GM12878 (cell line): Measurements from ENCODE around the gene POC1B. TPM values are rescaled to one million over a fixed set of nuclear protein-coding genes. Genes with fewer than 3 reads are reported as not detected.

Experiments
- ATAC-seq: fragments of 200-7000 bp; cut with Tn5 transposase; 3 replicates; pipeline ENCODE4 v1.9.1; 2020; ENCODE audit warnings: mild to moderate bottlenecking, moderate library complexity
- BruUV-seq: library from RNA; stranded (reverse); fragments of 400-500 nt; replicated peaks from 2 replicates; lab custom pipeline; 2021; lab: Mats Ljungman, UMichigan
- CTCF ChIA-PET: fragments of 300-600 bp; sonication (Branson Sonifier 250); formaldehyde crosslinking; extraction: SDS; loops from one replicate; lab custom pipeline; 2021; ENCODE audit warnings: inconsistent platforms; lab: Yijun Ruan, JAX
- POLR2A ChIA-PET: fragments of 350-600 bp; formaldehyde crosslinking; extraction: SDS; loops from one replicate; lab custom pipeline; 2021; ENCODE audit warnings: inconsistent platforms; lab: Charles Lee
- RAD21 ChIA-PET: fragments of 300-600 bp; sonication (Branson Sonifier 250); formaldehyde crosslinking; loops from one replicate; lab custom pipeline; 2023; ENCODE audit warnings: antibody characterized with exemption; ENCODE audit not compliant: unreplicated experiment; lab: Charles Lee
- SMC1A ChIA-PET: fragments of 300-600 bp; sonication (Branson Sonifier 250); formaldehyde crosslinking; loops from one replicate; lab custom pipeline; 2023; ENCODE audit not compliant: unreplicated experiment, uncharacterized antibody; lab: Charles Lee
- DNase-seq: peaks from one replicate; pipeline ENCODE4 v3.0.0-alpha.2; 2011; ENCODE audit warnings: low read depth, low spot score
- FAIRE-seq: peaks from 3 replicates; lab custom pipeline; 2011; peaks lifted over from hg19 to GRCh38; lab: Jason Lieb, UNC
- H2AFZ ChIP-seq: 2 replicates; pipeline ENCODE4 v1.6.0; 2011; ENCODE audit warnings: low read depth, low read length, control low read depth; ENCODE audit not compliant: control insufficient read depth
- H3K27ac ChIP-seq: 2 replicates; pipeline ENCODE4 v1.5.1; 2011; ENCODE audit warnings: control low read depth; ENCODE audit not compliant: control insufficient read depth, insufficient read depth
- H3K27me3 ChIP-seq, 2 experiments: replicated peaks in 1 of 2; 2 replicates each; pipeline versions ENCODE4 v1.6.0 to v1.6.1; 2011; ENCODE audit warnings: low read length in 1 of 2; ENCODE audit not compliant: control insufficient read depth in 2 of 2, insufficient read depth in 2 of 2
- H3K36me3 ChIP-seq, 2 experiments: 2 replicates each; pipeline ENCODE4 v1.5.1; 2011; ENCODE audit warnings: low read length in 1 of 2; ENCODE audit not compliant: control insufficient read depth in 2 of 2, insufficient read depth in 2 of 2
- H3K4me1 ChIP-seq: 2 replicates; pipeline ENCODE4 v1.6.1; 2011; ENCODE audit warnings: mild to moderate bottlenecking, low read length, moderate library complexity, mixed read lengths; ENCODE audit not compliant: control insufficient read depth, insufficient read depth
- H3K4me2 ChIP-seq: 2 replicates; pipeline ENCODE4 v1.6.0; 2011; ENCODE audit warnings: control low read depth; ENCODE audit not compliant: control insufficient read depth, insufficient read depth
- H3K4me3 ChIP-seq: fragments of 200-600 bp; sonication (generic); 2 replicates; pipeline ENCODE4 v1.5.1; 2016
- H3K79me2 ChIP-seq: 2 replicates; pipeline ENCODE4 v1.6.0; 2011; ENCODE audit warnings: low read length; ENCODE audit not compliant: control insufficient read depth, insufficient read depth
- H3K9ac ChIP-seq: 2 replicates; pipeline ENCODE4 v1.8.0; 2011; ENCODE audit warnings: low read length, control low read depth, mixed read lengths; ENCODE audit not compliant: control insufficient read depth, insufficient read depth
- H3K9me3 ChIP-seq: replicated peaks from 3 replicates; pipeline ENCODE4 v1.5.1; 2011; ENCODE audit warnings: mild to moderate bottlenecking, low read length; ENCODE audit not compliant: control insufficient read depth, insufficient read depth
- H4K20me1 ChIP-seq: 2 replicates; pipeline ENCODE4 v1.6.0; 2011; ENCODE audit not compliant: control insufficient read depth, insufficient read depth
- BACH1 ChIP-seq: fragments of 450-650 bp; IDR thresholded peaks from 2 replicates; pipeline ENCODE4 v1.6.1; 2017; ENCODE audit warnings: mild to moderate bottlenecking, borderline replicate concordance
- BCL11A ChIP-seq: IDR thresholded peaks from 2 replicates; pipeline ENCODE4 v1.6.1; 2011; ENCODE audit warnings: low read depth, low read length
- CHD2 ChIP-seq: IDR thresholded peaks from 2 replicates; pipeline ENCODE4 v1.6.1; 2011; ENCODE audit warnings: low read depth, low read length, improper control_type of control experiment, borderline replicate concordance
- E4F1 ChIP-seq: fragments of 450-650 bp; IDR thresholded peaks from 2 replicates; pipeline ENCODE4 v1.6.1; 2018; ENCODE audit warnings: borderline replicate concordance, mild to moderate bottlenecking; ENCODE audit not compliant: partially characterized antibody
- MYB ChIP-seq: fragments of 150-350 bp; IDR thresholded peaks from 2 replicates; pipeline ENCODE4 v1.6.1; 2014; ENCODE audit warnings: mild to moderate bottlenecking, low read depth, low read length, borderline replicate concordance
- NBN ChIP-seq: fragments of 450-650 bp; IDR thresholded peaks from 2 replicates; pipeline ENCODE4 v1.6.1; 2016
- NFYA ChIP-seq: IDR thresholded peaks from 2 replicates; pipeline ENCODE4 v1.6.1; 2011; ENCODE audit warnings: low read depth, mild to moderate bottlenecking, low read length, improper control_type of control experiment, borderline replicate concordance
- PRDM15 ChIP-seq: fragments of 450-650 bp; formaldehyde crosslinking; IDR thresholded peaks from 2 replicates; pipeline ENCODE4 v1.4.0; 2020; ENCODE audit warnings: mild to moderate bottlenecking, moderate library complexity
- RAD51 ChIP-seq: fragments of 450-650 bp; IDR thresholded peaks from 2 replicates; pipeline ENCODE4 v1.6.1; 2016; ENCODE audit warnings: moderate library complexity, mild to moderate bottlenecking, inconsistent platforms
- SKIL ChIP-seq: fragments of 450-650 bp; IDR thresholded peaks from 2 replicates; pipeline ENCODE4 v1.6.1; 2017; ENCODE audit warnings: mild to moderate bottlenecking, low read depth, inconsistent platforms; ENCODE audit not compliant: poor library complexity, severe bottlenecking
- SPI1 ChIP-seq: IDR thresholded peaks from 2 replicates; pipeline ENCODE4 v1.6.1; 2011; ENCODE audit warnings: low read depth, mild to moderate bottlenecking, low read length, moderate library complexity, borderline replicate concordance; ENCODE audit not compliant: insufficient read depth
- WGBS: methylation state at CpG from one replicate; pipeline ENCODE4 v1.1.6; 2016; ENCODE audit warnings: low lambda C conversion rate; ENCODE audit not compliant: insufficient replicate concordance, insufficient coverage; ENCODE audit errors: missing lambda C conversion rate; 5-methylcytosine and 5-hydroxymethylcytosine counted together
- in situ Hi-C: fragments of 300-500 bp; cut with MboI; formaldehyde crosslinking; loops from 9 replicates; pipeline ENCODE4 v1.14.3; 2018; ENCODE audit warnings: mixed read lengths
- intact Hi-C: fragments of 100-400 bp; cut with micrococcal nuclease; formaldehyde crosslinking; loops from one replicate; pipeline ENCODE4 v1.14.2; 2022; ENCODE audit not compliant: unreplicated experiment
- polyA plus RNA-seq, 11 experiments: library from polyadenylated mRNA; depleted of rRNA in 4 of 11; unstranded in 6 of 11; stranded (reverse) in 5 of 11; fragments of >200 nt; fragmentation: Nextera tagmentation in 4 of 11; fragmentation: Illumina TruSeq in 1 of 11; extraction: Ambion mirVana in 4 of 11; extraction: Trizol in 1 of 11; gene quantifications; 1 replicate in 1 of 11; 2 replicates in 10 of 11; pipeline versions ENCODE4 v1.2.1 to v1.2.3, GENCODE V29; 2011 to 2016; ENCODE audit warnings: inconsistent platforms in 2 of 11, missing spikeins in 2 of 11, low read depth in 1 of 11
- total RNA-seq, 4 experiments: library from RNA; depleted of rRNA in 3 of 4; stranded (reverse); fragments of >200 nt in 3 of 4; fragmentation: Illumina TruSeq in 1 of 4; extraction: Trizol in 1 of 4; gene quantifications; 2 replicates each; pipeline versions ENCODE4 v1.2.1 to v1.2.3, GENCODE V29; 2013 to 2021

The POC1B gene
- total and polyA plus RNA-seq, 10 of the 15 experiments (the other 5 are each of a cell fraction or from before 2014, with no cell fraction given): 4.4 to 17.8 (median 11.3) TPM

- no peak for TF ChIP-seq PRDM15
- TF ChIP-seq BCL11A: no peak
- TF ChIP-seq E4F1: no peak
Measured at GRCh38 chr12:89497005-89497404, 28.8 kb downstream of the POC1B start (continued).

GRCh38 chr12:89494411-89495231 lies 31.2 kb downstream of the POC1B start:
- no peak overlapping the region for H3K9ac ChIP-seq
- CTCF ChIA-PET: interaction anchor here (1.1 kb wide), 1 partner anchor 35 kb away, joined by 3 read pairs; no protein-coding TSS in a partner anchor
- TF ChIP-seq BACH1 (no peak), MYB (no peak), RAD51 (no peak), CHD2 (no peak), SKIL (no peak), NBN (no peak), SPI1 (0 out of 2 replicates have a peak, but pooled peaks have one; percentile 10), NFYA (no peak)
- 35% methylated on average over 9 of the region's 9 CpGs for WGBS
- no peaks in the 10 kb centered on the region for H3K9me3 ChIP-seq
- H3K4me1 ChIP-seq: peaks cover 3% of the 10 kb centered on the region; the same call in 1 of the 2 replicates
- no peak for DNase-seq
- no peaks in the 10 kb centered on the region for H4K20me1 ChIP-seq
- SMC1A ChIA-PET: interaction anchor here (1.4 kb wide), 1 partner anchor 16 kb away, joined by 3 read pairs; no protein-coding TSS in a partner anchor
- H3K79me2 ChIP-seq: no peaks in the 10 kb centered on the region
- H2AFZ ChIP-seq: peak overlapping the region; percentile 42
- no peak overlapping the region for H3K4me3 ChIP-seq
- POLR2A ChIA-PET: no interaction called here
- no TSS peak for BruUV-seq
- no peak overlapping the region for H3K27ac ChIP-seq
- peak; percentile 47 for ATAC-seq
- RAD21 ChIA-PET: no interaction called here
- H3K27me3 ChIP-seq: no peaks in the 10 kb centered on the region
- in situ Hi-C loops: no loop called here
- intact Hi-C loops: no loop called here
- no peak overlapping the region for H3K4me2 ChIP-seq
- H3K36me3 ChIP-seq: no peaks in the 10 kb centered on the region
- FAIRE-seq: peak; percentile 62
